ENCODE results near the gene RNF115. TPM values are rescaled to one million over a fixed set of nuclear protein-coding genes. Genes with fewer than 3 reads are reported as not detected.

RNF115 gene
- total RNA-seq, 4 donors from 2014 or later: 34.3 to 54.9 (median 39.9) TPM

DNA sequence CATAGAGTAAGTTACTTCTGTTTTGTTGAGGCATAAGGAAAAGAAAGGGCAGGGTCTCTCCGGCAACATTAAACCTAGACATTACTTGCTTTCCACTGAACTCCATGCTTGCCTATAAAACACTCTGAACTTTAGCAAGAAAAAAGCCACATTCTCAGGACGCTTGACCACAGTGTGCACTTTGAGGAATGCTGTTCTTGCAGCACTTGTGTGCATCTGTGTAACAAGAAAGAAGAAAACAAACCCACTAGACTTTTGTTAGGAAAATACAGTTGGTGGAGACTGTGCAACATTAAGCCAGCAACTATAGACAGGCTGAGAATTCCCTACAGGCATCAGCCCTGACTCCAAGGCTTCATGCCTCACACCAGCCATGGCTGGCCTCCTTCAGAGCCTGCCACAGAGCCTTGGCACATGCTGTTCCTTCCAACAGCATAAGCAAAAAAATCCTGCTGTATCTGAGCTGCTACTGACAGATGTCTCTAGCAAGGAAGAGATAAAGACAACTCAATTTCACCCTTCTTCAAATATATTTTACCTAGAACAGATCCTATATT lies 122.5 kb downstream of the RNF115 start:
- Histone ChIP-seq H3K9me3 (no peaks in the 10 kb centered on the region), H3K27me3 (no peaks in the 10 kb centered on the region), H3K36me3 (no peaks in the 10 kb centered on the region), H3K4me1 (no peaks in the 10 kb centered on the region), H3K4me3 (no peak overlapping the region), H3K27ac (no peak overlapping the region)
- no peak for ATAC-seq
- 77 to 100% methylated on average over 1 to 2 of the region's 2 CpGs for WGBS, 2 donors (ENCODE audit: low coverage in 1 of 2)
- TF ChIP-seq, protein P1, sequence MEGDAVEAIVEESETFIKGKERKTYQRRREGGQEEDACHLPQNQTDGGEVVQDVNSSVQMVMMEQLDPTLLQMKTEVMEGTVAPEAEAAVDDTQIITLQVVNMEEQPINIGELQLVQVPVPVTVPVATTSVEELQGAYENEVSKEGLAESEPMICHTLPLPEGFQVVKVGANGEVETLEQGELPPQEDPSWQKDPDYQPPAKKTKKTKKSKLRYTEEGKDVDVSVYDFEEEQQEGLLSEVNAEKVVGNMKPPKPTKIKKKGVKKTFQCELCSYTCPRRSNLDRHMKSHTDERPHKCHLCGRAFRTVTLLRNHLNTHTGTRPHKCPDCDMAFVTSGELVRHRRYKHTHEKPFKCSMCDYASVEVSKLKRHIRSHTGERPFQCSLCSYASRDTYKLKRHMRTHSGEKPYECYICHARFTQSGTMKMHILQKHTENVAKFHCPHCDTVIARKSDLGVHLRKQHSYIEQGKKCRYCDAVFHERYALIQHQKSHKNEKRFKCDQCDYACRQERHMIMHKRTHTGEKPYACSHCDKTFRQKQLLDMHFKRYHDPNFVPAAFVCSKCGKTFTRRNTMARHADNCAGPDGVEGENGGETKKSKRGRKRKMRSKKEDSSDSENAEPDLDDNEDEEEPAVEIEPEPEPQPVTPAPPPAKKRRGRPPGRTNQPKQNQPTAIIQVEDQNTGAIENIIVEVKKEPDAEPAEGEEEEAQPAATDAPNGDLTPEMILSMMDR (IDR thresholded peaks at IDR 0.05): no peak
- TF ChIP-seq POLR2AphosphoS5 (IDR thresholded peaks at IDR 0.05) (no peak), EP300 (IDR thresholded peaks at IDR 0.05) (no peak), POLR2A (IDR thresholded peaks at IDR 0.05) (no peak)

GRCh38 chr1:145696630-145696960 lies 127.3 kb downstream of the RNF115 start:
- no peak for TF ChIP-seq POLR2A (IDR thresholded peaks at IDR 0.05)
- TF ChIP-seq, protein P1 (IDR thresholded peaks at IDR 0.05): no peak
- no peak for TF ChIP-seq POLR2AphosphoS5 (IDR thresholded peaks at IDR 0.05)
- no peak for TF ChIP-seq EP300 (IDR thresholded peaks at IDR 0.05)
- Histone ChIP-seq H3K4me3 (no peak overlapping the region), H3K9me3 (no peaks in the 10 kb centered on the region), H3K27ac (no peak overlapping the region), H3K36me3 (no peaks in the 10 kb centered on the region), H3K4me1 (no peaks in the 10 kb centered on the region), H3K27me3 (no peaks in the 10 kb centered on the region)
- 88 to 90% methylated on average over 3 of the region's 3 CpGs for WGBS, 2 donors (ENCODE audit: low coverage in 1 of 2)
- no peak for ATAC-seq

- no peaks in the 10 kb centered on the region for H3K27me3 ChIP-seq
- no peak overlapping the region for H3K4me3 ChIP-seq
- ATAC-seq: no peak
- 51 to 89% methylated on average over 2 to 3 of the region's 5 CpGs for WGBS, 2 donors (ENCODE audit: low coverage in 1 of 2)
- no peaks in the 10 kb centered on the region for H3K9me3 ChIP-seq
- TF ChIP-seq, protein P1 (IDR thresholded peaks at IDR 0.05): no peak
- no peak for TF ChIP-seq POLR2AphosphoS5 (IDR thresholded peaks at IDR 0.05)
- no peak for TF ChIP-seq EP300 (IDR thresholded peaks at IDR 0.05)
- no peak for TF ChIP-seq POLR2A (IDR thresholded peaks at IDR 0.05)
- no peak overlapping the region for H3K27ac ChIP-seq
- no peaks in the 10 kb centered on the region for H3K36me3 ChIP-seq
- peaks cover 0 to 4% (median 0%) of the 10 kb centered on the region in 3 donors for H3K4me1 ChIP-seq
These were observed 127.9 kb downstream of the RNF115 start for GRCh38 chr1:145695821-145696629.

GRCh38 chr1:145692785-145693443 lies 131.0 kb downstream of the RNF115 start:
- Histone ChIP-seq H3K36me3 (no peaks in the 10 kb centered on the region), H3K27ac (no peak overlapping the region), H3K9me3 (no peaks in the 10 kb centered on the region), H3K27me3 (no peaks in the 10 kb centered on the region), H3K4me3 (no peak overlapping the region), H3K4me1 (peaks cover 0 to 8% (median 0%) of the 10 kb centered on the region in 3 donors)
- ATAC-seq: no peak
- TF ChIP-seq, protein P1 (IDR thresholded peaks at IDR 0.05): no peak
- TF ChIP-seq POLR2AphosphoS5 (IDR thresholded peaks at IDR 0.05): no peak
- no peak for TF ChIP-seq POLR2A (IDR thresholded peaks at IDR 0.05)
- no peak for TF ChIP-seq EP300 (IDR thresholded peaks at IDR 0.05)
- WGBS, 2 donors (ENCODE audit: low coverage in 1 of 2): 87 to 89% methylated on average over 7 to 11 of the region's 11 CpGs

All from gastroesophageal sphincter (tissue), 4 donors.